ENCODE measurements around the gene SLC6A12. TPM values are rescaled to one million over a fixed set of nuclear protein-coding genes. Genes with fewer than 3 reads are reported as not detected.

The SLC6A12 gene
- total RNA-seq, 2 donors from 2014 or later = 0.16 to 2.5 TPM

DNA sequence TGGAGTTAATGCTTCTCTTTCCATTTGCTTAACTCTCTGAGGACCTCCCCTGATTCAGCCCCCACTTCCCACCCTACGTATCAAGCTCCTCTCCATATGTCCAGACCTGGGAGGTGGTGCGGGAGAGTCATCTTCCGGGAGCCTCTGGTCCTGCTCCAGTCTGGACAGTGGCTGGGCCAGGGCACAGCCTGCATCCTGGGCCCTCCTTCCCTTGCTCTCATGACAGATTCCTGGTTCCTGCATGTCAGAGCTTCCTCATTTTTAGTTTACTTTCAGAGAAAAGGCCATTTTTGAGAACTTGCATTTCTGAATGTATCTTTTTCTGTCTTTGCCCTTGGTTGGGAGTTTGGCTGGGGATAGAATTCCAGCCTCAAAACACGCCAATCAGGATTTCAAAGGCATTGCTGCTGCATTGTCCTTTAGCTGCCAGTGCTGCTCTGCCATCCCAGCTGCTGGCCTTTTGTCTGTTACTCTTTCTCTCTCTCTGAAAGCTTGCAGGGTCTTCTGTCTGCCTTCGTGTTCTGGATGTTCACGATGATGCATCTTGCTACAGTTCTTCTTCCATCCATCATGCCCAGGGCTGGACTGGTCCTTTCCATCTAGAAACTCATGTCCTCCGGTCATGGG lies 54.7 kb downstream of the SLC6A12 start:
- Histone ChIP-seq H3K27me3 (no peaks in the 10 kb centered on the region), H3K36me3 (no peaks in the 10 kb centered on the region), H3K4me1 (no peaks in the 10 kb centered on the region), H3K9me3 (no peaks in the 10 kb centered on the region), H3K4me3 (no peak overlapping the region), H3K9ac (ENCODE audit: low read depth in 2 of 2, low read length in 2 of 2) (no peak overlapping the region), H3K27ac (no peak overlapping the region)
- intact Hi-C loops (cut with DNase I) = no loop called here
- no peak for DNase-seq
- no peak for TF ChIP-seq CTCF (IDR thresholded peaks at IDR 0.05)

DNA sequence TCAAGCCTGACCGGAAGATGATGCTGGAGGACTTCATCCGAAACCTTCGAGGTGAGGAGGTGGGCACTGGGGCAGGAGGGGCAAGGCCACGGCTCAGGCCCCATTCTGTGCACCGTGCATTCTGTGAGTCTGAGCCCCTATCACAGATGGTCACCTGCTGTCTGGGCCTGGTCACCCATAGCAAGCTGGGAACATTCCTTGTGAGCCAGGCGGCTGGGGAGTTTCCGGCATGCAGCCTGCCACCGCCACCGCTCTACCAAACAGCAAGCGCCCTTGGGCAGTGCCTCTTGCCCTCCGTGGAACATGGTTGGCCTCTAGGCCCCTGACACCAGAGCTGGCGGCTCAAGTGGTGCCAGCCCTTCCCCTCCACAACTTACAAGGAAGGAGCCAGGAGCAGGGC lies 56.3 kb downstream of the SLC6A12 start:
- no peak overlapping the region for H3K9ac ChIP-seq (ENCODE audit: low read depth in 2 of 2, low read length in 2 of 2)
- intact Hi-C loops (cut with DNase I) = no loop called here
- no peak overlapping the region for H3K27ac ChIP-seq
- no peak for DNase-seq
- no peak overlapping the region for H3K4me3 ChIP-seq
- no peaks in the 10 kb centered on the region for H3K27me3 ChIP-seq
- no peak for TF ChIP-seq CTCF (IDR thresholded peaks at IDR 0.05)
- no peaks in the 10 kb centered on the region for H3K4me1 ChIP-seq
- no peaks in the 10 kb centered on the region for H3K36me3 ChIP-seq
- no peaks in the 10 kb centered on the region for H3K9me3 ChIP-seq

GRCh38 chr12:156945-157344 lies 57.0 kb downstream of the SLC6A12 start:
- H3K9ac ChIP-seq (ENCODE audit: low read depth in 2 of 2, low read length in 2 of 2) = no peak overlapping the region
- no peak for TF ChIP-seq CTCF (IDR thresholded peaks at IDR 0.05)
- no peak overlapping the region for H3K4me3 ChIP-seq
- H3K27me3 ChIP-seq = no peaks in the 10 kb centered on the region
- no peaks in the 10 kb centered on the region for H3K36me3 ChIP-seq
- H3K27ac ChIP-seq = no peak overlapping the region
- DNase-seq = no peak
- H3K9me3 ChIP-seq = no peaks in the 10 kb centered on the region
- intact Hi-C loops (cut with DNase I) = no loop called here
- H3K4me1 ChIP-seq = no peaks in the 10 kb centered on the region

DNA sequence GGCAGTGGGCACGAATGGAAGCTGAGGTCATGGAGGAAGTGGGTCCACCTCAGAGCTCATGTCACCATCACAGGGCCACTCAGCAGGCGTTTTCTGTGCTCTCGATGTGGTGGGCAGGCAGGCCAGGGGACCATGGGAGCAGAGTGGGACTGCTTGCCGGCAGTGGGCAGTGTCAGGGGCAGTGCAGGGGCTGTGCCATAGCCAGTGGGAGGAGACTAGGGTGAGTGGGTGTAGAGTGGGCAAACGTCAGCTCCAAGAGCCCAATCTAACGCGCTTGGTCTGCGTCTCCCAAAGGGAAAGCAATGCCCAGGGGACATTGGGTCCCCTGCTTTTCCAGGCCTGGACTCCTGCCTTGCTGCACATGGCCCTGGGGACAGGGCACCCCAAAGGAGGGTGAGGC lies 58.3 kb downstream of the SLC6A12 start:
- H3K27me3 ChIP-seq = no peaks in the 10 kb centered on the region
- no peak for DNase-seq
- no peak overlapping the region for H3K4me3 ChIP-seq
- no peak overlapping the region for H3K27ac ChIP-seq
- no peaks in the 10 kb centered on the region for H3K4me1 ChIP-seq
- no peaks in the 10 kb centered on the region for H3K9me3 ChIP-seq
- H3K9ac ChIP-seq (ENCODE audit: low read depth in 2 of 2, low read length in 2 of 2) = no peak overlapping the region
- TF ChIP-seq CTCF (IDR thresholded peaks at IDR 0.05) = no peak
- no peaks in the 10 kb centered on the region for H3K36me3 ChIP-seq
- intact Hi-C loops (cut with DNase I) = no loop called here

DNA sequence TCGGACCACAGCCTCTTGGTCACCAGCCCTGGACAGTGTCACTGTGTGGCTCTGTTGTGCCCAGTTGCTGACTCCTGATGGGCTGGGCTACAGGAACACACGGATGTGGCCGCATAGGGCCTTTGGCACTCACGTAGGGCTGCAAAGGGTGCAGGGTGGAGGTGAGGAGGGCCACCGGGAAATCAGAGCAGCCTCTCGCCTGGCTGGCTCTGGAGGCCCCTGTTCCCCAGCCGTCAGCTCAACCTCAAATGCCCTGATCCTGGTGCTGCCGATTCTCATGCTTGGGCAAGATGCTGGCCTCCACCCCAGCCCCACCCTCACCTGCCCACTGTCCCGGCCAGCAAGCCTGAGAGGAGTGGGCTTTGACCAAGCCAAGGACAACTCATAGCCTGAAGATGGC lies 59.0 kb downstream of the SLC6A12 start:
- DNase-seq = no peak
- no peak overlapping the region for H3K4me3 ChIP-seq
- no peak overlapping the region for H3K9ac ChIP-seq (ENCODE audit: low read depth in 2 of 2, low read length in 2 of 2)
- no peak for TF ChIP-seq CTCF (IDR thresholded peaks at IDR 0.05)
- H3K27me3 ChIP-seq = no peaks in the 10 kb centered on the region
- H3K4me1 ChIP-seq = no peaks in the 10 kb centered on the region
- intact Hi-C loops (cut with DNase I) = no loop called here
- no peaks in the 10 kb centered on the region for H3K9me3 ChIP-seq
- H3K27ac ChIP-seq = no peak overlapping the region
- H3K36me3 ChIP-seq = no peaks in the 10 kb centered on the region
